Measurements from ENCODE around the gene ATRAID.

The ATRAID gene

DNA sequence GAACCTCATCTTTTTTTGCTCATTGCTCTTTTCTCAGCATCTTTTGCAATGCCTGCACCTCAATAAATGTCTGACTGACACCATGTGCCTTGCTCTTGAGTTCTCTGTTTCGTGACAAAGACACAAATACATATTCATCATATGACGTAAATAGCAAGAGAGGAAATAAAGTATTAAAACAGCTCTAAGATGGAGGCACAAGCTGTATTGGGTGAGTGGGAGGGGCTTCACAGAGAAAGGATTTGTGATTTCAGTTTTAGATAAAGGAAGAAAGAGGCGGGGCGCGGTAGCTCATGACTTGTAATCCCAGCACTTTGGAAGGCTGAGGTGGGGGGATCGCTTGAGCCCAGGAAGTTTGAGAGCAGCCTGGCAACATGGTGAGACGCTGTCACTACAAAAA lies 8.2 kb downstream of the ATRAID start:
- FAIRE-seq, result no peak

DNA sequence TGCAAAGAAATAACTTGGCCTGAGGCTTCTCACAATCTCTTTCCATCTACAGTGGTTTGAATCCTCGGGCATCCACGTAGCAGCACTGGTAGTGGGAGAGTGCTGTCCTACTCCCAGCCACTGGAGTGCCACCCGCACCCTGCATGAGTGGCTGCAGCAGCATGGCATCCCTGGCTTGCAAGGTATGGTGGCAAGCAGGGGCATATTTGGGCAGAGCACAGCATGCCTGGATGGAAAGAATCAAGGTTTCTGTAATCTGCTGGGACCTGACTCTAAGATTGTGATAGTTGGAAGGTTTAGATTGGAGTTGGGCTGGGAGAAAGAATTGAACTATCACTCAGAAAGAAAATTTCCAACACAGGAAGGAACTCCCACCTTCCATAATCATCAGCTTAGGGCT lies 9.3 kb downstream of the ATRAID start:
- FAIRE-seq, result no peak

DNA sequence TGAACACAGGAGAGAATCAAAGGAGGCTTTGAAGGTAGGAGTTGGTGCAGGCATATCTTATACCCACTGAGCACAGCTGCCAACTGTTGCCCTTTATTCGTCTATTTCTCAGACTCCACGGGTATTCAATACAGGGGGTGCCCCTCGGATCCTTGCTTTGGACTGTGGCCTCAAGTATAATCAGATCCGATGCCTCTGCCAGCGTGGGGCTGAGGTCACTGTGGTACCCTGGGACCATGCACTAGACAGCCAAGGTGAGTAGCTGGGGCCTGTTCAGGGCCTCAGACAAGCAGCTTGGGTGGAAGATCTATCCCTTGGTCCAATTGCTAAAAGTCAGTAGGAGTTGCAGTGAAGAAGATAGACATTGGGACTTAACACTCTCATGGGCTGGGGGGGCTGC lies 10.6 kb downstream of the ATRAID start:
- FAIRE-seq, result no peak

DNA sequence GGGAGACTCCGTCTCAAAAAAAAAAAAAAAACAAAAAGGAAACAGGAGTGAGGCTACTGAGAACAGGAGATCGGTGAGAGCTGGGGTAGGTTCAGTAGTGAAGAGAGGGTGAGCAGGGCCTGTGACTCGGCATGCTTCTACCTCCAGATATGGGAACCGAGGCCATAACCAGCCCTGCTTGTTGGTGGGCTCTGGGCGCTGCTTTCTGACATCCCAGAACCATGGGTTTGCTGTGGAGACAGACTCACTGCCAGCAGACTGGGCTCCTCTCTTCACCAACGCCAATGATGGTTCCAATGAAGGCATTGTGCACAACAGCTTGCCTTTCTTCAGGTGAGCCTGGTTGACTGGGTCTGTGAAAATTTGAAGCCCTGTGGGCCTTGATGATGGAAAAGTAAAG lies 11.6 kb downstream of the ATRAID start:
- no peak for FAIRE-seq

DNA sequence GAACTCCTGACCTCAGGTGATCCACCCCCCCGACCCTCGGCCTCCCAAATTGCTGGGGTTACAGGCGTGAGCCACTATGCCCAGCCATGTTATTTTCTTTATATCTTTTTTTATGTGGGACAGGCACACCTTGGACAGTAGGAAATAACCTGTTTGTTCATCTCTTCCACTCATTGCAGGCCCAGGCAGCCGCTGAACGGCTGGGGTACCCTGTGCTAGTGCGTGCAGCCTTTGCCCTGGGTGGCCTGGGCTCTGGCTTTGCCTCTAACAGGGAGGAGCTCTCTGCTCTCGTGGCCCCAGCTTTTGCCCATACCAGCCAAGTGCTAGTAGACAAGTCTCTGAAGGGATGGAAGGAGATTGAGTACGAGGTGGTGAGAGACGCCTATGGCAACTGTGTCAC lies 13.7 kb downstream of the ATRAID start:
- FAIRE-seq, result no peak

DNA sequence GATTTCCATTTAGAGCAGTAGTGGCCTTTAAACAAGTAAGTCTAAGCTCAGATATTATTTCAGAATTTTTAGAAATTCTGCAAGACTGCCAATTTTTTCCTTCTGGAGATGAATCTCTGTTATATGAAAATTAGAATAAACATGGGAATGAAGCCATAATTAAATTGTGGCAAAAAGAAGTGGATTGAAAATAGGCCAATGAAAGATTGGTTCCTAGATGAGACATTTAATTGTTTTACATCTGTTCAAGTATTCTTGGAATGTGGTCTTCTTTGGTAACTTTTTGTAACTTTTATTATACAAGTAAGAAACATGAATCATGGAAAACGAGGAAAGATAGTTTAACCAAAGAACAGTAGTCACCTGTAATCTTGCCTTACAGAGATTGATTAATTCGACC lies 15.7 kb downstream of the ATRAID start:
- FAIRE-seq, result no peak

DNA sequence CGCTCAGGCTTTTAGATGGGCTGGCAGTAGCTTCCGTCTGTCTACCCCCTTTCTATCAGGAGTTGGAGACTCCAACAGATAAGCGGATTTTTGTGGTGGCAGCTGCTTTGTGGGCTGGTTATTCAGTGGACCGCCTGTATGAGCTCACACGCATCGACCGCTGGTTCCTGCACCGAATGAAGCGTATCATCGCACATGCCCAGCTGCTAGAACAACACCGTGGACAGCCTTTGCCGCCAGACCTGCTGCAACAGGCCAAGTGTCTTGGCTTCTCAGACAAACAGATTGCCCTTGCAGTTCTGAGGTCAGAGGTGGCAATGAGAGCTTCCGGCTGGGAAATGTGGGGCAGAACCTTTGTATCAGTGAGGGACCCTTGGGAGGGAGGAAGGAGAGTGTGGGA lies 20.1 kb downstream of the ATRAID start:
- no peak for FAIRE-seq

DNA sequence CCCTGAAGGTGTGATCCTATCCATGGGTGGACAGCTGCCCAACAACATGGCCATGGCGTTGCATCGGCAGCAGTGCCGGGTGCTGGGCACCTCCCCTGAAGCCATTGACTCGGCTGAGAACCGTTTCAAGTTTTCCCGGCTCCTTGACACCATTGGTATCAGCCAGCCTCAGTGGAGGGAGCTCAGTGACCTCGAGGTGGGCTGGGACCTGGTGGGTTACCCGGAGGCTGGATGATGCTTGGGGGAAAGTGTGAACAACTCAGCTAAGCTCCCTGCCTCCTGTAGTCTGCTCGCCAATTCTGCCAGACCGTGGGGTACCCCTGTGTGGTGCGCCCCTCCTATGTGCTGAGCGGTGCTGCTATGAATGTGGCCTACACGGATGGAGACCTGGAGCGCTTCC lies 21.5 kb downstream of the ATRAID start:
- no peak for FAIRE-seq

DNA sequence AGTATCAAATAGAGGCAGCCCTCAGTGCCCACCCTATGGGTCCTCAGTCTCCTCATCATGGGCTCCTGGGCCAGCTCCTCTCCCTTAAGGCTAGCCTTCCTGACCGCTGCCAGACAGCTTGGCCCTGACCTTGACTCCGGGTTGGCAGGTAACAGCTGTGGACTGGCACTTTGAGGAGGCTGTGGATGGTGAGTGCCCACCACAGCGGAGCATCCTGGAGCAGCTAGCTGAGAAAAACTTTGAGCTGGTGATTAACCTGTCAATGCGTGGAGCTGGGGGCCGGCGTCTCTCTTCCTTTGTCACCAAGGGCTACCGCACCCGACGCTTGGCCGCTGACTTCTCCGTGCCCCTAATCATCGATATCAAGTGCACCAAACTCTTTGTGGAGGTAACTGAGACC lies 24.3 kb downstream of the ATRAID start:
- no peak for FAIRE-seq

DNA sequence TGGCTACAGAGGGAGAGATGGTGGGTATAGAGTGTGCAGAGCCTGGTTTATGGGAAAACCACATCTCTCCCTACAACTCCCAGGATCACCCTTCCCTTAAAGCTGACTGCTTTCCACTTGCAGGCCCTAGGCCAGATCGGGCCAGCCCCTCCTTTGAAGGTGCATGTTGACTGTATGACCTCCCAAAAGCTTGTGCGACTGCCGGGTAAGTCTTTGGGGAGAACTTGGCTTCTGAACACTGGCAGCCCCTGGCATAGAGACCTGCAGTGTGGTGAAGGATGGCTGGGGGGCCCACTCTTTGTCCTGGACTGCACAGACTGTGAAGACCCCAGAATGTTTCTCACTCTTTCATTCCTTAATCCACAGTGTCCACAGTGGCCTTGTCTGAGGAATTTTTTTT lies 24.8 kb downstream of the ATRAID start:
- no peak for FAIRE-seq

DNA sequence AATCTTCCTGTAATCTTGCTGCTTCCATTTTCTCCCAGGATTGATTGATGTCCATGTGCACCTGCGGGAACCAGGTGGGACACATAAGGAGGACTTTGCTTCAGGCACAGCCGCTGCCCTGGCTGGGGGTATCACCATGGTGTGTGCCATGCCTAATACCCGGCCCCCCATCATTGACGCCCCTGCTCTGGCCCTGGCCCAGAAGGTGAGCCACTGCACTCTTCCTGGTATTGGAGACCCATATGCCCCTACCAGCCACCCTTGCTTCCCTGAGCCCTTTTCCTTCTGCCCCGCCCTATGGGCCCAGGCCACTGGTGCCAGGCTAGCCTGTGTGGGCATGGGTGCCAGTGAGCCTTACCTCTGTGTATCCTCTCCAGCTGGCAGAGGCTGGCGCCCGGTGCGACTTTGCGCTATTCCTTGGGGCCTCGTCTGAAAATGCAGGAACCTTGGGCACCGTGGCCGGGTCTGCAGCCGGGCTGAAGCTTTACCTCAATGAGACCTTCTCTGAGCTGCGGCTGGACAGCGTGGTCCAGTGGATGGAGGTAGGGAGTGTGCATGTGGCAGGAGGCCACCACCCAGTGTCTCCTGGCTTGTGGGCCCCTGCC lies 25.6 kb downstream of the ATRAID start:
- FAIRE-seq, result no peak

DNA sequence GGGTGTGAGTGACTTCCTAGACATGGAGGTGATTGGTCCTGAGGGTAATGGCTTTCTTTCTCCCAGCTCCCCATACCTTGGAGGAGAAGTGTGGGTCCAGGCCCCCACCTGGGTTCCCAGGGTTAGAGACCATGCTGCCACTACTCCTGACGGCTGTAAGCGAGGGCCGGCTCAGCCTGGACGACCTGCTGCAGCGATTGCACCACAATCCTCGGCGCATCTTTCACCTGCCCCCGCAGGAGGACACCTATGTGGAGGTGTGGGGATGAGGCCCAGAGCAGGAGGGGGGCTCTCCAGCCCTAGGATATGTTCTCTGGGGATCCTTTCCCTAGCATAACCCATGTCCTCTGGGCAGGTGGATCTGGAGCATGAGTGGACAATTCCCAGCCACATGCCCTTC lies 27.1 kb downstream of the ATRAID start:
- no peak for FAIRE-seq

DNA sequence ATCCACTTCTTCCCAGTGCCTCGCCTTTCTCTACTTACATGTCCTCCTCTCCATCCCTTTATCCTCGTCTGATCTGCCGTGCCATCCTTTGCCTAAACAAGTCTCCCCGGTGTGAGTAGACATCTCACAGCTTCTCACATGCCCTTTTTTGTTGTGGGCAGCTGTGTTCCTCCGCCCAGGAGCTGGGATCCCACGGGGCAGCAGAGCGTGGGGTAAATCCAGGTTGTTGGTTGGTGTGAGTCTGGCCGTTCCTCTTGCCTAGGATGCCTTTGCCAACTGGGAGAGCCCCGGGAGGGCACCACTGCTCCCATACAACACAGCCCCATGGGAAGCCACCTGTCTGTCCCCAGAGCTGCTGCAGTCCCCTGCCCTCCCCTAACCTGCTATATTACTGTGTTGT lies 28.6 kb downstream of the ATRAID start:
- no peak for FAIRE-seq

DNA sequence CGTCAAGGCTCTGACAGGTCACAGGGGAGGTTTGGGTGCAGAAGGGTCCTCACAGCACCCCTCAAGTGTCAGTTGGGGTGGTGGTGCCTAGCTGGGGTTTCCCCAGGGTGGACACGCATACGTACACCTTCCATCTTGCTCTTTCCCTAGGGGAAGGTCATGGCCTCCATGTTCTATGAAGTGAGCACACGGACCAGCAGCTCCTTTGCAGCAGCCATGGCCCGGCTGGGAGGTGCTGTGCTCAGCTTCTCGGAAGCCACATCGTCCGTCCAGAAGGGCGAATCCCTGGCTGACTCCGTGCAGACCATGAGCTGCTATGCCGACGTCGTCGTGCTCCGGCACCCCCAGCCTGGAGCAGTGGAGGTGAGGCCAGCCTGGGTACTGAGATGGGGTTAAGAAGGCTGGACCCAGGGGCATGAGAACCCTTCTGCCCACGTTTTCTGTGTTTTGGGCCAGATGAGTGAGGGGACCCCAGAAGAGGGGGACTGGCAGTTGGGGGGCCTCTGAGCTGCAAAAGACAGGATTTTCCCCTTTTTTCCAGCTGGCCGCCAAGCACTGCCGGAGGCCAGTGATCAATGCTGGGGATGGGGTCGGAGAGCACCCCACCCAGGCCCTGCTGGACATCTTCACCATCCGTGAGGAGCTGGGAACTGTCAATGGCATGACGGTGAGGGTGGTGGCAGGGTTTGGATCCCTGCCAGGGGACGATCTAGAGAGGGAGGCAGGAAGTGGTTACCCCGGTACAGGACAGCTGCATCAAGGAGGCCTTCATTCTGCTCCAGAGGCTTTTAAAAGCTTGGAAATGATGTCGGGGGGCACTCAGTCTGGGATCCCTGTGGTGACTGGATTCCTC lies 30.1 kb downstream of the ATRAID start:
- no peak for FAIRE-seq

DNA sequence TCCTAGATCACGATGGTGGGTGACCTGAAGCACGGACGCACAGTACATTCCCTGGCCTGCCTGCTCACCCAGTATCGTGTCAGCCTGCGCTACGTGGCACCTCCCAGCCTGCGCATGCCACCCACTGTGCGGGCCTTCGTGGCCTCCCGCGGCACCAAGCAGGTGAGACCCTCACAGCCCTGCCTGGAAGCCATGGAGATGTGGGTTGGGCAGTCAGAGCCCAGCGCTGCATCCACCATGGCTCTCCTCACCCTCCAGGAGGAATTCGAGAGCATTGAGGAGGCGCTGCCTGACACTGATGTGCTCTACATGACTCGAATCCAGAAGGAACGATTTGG lies 30.7 kb downstream of the ATRAID start:
- no peak for FAIRE-seq

DNA sequence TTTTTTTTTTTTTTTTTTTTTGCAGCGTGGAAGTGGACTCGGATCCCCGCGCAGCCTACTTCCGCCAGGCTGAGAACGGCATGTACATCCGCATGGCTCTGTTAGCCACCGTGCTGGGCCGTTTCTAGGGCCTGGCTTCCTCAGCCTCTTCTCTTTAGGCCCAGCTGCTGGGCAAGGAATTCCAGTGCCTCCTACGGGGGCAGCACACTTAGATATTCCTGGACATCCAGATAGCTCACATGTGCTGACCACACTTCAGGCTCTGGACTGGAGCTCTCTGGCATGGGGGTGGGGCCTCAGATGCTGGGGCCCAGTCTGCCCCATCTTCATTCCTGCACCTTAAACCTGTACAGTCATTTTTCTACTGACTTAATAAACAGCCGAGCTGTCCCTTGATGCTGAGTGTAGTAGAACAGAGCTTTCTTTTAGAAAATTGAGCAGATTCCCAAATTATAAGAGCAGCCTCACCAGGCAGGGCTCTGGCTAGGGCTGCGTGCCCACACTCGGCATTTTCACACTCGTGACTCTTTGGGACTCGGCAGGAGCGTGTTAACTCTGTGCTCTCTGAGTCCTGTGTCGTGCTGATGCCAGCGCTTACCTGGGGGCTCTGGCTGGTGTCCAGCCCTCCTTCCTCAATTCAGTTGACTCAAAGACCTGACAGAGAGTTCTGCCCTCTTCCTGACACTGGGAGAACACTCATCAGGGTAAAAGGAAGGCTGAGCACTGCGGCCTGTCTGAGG lies 31.7 kb downstream of the ATRAID start:
- FAIRE-seq, result no peak

DNA sequence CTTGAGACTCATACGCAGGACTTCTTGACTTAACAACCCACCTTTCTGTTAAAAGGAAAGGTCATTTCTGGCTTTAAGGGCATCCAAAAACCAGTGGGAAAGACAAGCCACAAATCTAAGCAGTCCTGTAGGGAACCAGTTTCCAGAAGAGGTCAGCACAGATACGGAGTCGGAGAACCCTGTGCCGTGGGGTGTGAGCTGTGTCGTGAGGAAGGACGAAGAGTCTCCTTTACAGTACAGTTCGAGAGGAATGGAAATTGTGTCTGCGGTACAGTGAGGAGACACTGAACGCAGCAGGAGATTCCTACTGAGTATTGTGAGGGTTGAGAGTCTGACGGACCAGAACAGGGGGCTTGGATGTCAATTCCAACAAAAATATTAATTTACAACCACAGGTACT lies 33.3 kb downstream of the ATRAID start:
- FAIRE-seq, result no peak

DNA sequence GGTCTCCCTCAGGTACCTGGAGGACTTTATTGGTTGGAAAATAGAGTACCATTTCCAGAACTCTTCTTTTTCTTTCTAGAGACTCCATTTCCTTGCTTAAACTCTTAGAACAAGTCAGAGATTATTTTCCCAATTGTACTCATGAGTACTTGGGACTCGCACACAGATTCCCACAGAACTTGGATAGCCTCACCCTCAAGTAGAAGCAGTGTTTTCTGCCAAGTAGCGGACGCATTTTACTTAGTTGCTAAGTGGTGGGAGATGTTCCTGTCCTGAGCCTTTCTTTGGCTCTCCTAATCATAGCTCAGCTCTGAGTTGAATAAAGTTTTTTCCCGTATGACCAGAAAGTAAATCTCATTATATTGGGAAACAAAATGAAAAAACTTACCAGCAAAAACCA lies 33.8 kb downstream of the ATRAID start:
- FAIRE-seq, result no peak

DNA sequence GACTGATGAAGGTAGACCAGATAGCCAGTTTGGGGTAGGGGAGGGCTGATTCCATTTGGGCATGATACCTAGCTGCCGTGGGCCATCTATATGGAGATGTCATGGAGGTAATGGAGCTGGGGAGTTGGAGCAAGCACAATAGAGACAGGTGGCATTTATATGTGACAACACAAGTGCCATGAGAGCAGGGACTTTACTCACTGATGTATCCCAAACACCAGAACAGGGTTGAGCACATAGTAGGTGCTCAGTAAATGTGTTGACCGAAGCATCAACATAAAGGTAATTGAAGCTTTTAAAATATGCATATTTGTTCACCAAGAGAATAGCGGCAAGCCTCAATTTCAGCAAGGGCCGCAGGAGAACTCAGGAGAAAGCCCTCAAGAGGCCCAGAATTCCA lies 36.1 kb downstream of the ATRAID start:
- FAIRE-seq, result no peak

DNA sequence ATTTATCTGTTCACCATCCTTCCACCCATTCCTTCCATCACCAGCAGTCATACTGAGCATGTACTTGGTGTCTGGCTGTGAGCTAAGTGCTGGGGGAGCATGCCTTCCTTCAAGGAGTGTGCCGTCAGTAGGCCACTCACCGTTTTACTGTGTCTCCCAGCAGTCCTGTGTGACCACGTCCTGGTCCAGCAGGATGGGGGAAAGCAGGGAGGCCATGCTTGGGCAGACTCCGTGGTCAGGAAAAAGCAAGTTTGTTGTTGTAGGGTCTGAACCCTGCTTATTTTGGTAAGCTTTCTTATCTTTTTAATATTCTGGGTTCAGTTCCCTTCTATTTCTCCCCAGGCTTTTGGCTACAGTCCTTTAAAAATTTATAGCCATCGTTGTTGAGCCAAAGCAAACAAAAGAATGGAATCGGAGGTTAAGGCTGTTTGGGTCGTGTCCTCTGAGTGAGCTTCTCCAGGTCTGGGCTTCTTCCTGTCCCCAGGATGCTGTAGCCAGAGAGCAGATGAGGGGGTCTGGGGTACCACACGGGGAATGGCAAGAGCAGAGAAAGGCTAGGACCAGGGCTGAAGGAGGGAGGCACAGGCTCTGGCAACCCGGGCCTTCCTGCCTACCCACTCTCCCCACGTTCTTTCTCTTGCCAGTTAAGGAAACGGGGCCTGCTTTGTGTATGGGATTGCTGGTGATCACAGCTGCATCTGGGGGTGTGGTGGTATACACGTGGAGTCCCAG lies 37.5 kb downstream of the ATRAID start:
- FAIRE-seq, result no peak

DNA sequence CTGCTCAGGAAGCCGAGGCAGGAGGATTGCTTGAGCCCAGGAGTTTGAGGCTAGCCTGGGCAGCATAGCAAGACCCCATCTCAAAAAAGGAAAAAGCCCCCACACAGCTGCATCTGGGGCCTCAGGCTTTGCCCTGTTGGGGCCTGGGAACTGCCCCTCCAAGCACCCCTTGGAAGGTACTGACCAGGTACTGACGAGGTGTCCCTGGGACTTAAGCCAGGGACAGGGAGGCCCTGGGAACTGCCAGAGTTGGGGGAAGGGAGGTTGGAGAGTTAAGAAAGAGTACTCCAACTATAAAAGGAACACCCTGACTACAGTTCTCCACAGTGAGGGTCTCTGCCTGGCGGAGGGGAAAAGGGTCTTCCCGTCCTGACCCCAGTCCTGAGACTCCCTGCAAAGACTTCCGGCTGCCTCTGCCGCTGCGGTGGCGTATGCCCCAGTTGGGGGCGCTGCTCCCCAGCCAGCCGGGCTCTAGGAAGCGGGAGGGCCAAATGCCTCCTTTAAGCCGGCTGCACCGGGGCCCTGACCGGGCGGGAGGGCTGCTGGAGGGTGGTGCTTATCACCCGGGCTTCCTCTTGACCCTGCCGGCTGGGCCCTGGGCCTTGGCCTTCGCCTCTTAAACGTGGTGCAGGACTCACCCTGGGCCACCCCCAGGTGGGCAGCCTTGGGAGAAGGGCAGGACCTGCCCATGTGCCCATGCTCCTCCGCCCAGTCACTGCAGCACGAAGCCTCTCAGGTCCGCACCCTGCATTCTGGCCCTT lies 38.2 kb downstream of the ATRAID start:
- no peak for FAIRE-seq

DNA sequence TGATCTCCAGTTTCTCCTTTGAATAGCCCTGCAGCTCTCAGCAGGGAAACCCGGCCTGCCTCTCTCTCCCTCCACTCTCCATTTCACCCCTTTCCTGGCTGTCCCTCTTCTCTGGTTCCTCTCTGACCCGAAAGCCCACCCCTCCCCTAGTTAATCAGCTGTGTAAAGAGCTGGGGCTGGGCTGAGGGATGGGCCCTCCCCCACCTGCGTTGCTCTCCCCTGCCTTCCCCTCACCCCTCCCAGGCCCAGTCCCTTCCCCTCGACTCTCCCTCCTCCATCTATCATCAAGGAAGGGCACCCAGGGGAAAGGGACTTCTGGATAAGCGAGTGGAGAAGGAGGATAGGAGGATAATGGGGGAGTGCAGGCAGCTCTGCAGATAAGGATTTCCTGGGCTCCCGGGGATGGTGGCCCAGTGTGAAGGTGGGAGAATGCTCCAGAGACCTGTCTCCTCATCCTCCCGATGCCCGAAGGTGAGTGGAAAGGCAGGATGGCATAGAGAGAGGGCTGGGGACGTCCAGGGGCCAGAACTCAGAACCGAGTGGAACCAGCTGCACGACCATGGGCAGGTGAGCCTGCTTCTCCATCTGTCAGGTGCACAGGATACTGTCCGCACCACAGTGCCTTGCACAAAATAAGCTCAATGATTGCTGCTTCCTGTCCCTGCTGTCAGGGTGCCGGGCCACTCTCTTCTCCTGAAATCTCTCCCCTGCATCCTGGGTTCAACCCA lies 39.0 kb downstream of the ATRAID start:
- FAIRE-seq, result no peak

Measured in G401.6 (cell line).